ENCODE results near the gene RXFP2.

Gene RXFP2

DNA sequence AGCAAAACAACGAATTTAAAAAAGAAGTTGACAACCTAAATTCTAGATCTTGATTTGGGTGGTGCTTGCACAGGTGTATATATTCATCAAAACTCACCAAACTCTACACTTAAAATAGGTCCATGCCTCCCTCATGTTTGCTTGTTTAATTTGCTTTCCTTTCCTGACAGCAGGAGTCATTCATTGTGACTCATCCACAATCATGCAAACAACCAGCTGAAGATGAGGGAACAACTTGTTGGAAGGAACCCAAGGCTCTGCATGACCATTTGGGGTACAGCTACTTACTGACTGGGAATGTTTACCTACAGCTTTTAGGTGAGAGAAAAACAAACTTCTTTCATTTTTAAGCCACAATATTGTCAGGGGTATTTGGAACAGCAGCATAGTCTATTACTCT, 96.6 kb downstream of the RXFP2 start:
- no peak for DNase-seq

DNA sequence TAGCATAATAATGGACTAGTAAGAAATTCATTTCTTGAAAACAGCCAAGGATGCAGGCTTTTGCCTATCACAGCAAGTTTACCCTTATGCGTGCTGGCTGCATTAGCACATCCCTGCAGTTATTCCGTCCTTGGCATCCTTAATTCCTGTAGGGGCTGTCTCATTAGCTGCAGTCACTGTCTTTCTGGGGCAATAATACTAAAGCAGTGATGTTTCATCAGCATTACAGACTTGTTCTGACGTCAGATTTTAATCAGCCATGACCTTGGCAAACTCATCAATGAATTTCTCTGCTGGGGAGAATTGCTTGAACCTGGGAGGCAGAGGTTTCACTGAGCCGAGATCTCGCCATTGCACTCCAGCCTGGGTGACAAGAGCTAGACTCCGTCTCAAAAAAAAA, 103.7 kb downstream of the RXFP2 start:
- DNase-seq: no peak

DNA sequence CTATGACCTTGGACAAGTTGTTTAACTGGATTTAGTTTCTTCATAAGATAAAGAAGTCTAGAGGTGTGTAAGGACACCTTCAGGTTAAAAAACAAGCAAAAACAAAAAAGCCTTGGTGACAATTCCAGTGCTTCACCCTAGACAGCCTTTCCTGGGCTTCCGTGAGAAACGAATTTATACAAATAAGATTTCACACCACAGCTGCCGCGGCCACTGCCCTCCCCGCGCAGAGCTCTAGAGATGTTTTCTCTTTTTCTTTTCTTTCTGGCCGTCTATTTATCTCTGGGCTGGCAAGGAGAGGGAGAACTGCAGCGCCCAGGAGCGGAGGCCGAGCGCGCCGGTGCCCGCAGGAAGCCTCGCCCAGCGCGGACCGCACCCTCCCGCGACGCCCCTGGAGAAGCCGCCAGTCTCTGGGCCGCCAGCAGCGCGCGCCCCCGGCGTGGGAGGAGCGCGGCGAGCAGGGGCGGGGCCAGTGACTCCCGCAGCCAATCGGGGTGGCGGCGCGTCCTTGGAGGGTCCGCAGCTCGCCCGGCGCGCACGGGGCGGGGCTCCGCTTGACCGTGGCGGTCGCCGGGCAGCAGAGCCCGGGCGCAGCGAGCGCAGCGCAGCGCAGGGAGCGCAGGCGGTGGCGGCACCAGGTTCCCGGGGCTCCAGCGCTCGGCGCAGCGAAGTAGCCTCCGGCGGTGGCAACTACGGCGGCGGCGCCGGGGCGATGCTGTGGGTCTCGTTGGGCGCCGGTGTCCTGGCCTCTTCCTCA, 107.0 kb downstream of the RXFP2 start:
- DNase-seq: peak; percentile 79

- no peak for DNase-seq
Measured at GRCh38 chr13:31846961-31847752, 107.8 kb downstream of the RXFP2 start.

- no peak for DNase-seq
Measured at GRCh38 chr13:31848621-31849020, 109.3 kb downstream of the RXFP2 start.

- DNase-seq: no peak
Measured at GRCh38 chr13:31849206-31849605, 109.9 kb downstream of the RXFP2 start.

DNA sequence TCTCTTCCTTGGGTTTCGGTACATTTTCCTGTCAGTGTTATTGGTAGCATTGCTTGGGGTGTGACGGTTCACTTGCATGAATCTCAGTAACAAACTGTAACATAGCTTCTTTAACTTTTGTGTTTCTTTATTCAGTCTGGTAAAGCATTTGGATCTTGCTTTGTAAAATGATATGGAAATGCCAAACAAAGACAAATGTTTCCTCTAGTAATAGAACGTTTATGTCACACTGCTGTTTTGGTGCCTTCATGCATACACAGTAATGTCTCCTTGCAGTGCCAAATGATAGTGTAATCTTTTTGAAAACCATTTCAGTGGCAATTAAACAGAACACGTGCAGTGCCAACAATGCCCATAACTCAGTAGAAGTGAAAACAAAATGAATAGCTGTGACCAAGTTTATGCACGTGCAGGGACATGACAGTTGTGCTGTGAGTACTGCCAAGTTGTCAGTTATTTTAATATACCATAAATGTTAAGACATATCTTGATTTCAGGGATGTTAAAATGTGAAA, 110.8 kb downstream of the RXFP2 start:
- no peak for DNase-seq

DNA sequence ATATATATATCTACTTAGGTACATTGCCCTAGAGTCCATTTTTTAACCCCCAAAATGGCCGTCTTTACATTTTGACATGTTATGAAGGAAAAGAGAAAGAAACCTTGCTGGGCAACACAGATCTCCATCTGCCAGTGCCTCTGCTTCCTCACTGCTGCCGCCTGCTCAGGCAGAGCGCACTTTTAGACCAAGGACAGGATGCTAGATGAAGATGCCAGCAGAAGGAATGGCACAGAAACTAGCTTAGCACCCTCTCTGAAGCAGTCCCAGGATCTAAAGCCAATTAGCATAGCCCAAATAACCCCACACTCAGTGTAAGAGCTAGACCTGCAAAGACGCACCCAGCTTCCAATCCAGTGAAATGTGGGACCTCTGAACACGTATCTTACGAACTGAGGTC, 111.9 kb downstream of the RXFP2 start:
- DNase-seq: no peak

Measured in NCI-H1105 treated with DMSO at 0.1 percent for 48 hours (cell line).